Body of pancreas (tissue), 4 donors: Measurements from ENCODE around the gene ICAM5. TPM values are rescaled to one million over a fixed set of nuclear protein-coding genes. Genes with fewer than 3 reads are reported as not detected.

ENCODE experiments used
- ATAC-seq: fragments of 150-250 bp; one replicate; pipeline ENCODE4 v1.9.1; 2016
- DNase-seq, 4 donors: peaks; one replicate each; pipeline ENCODE4 v3.0.0-alpha.2; 2019
- H3K27ac ChIP-seq, 4 donors: fragments of 200-600 bp; sonication (generic); 1 replicate in 3 of 4; 2 replicates in 1 of 4; pipeline versions ENCODE4 v1.5.1 to v1.6.1; 2016 to 2019; ENCODE audit warnings: mild to moderate bottlenecking in 1 of 4, mixed read lengths in 1 of 4, moderate library complexity in 1 of 4
- H3K27me3 ChIP-seq, 2 donors: fragments of 200-600 bp; sonication (generic); one replicate each; pipeline ENCODE4 v1.6.0; 2016; ENCODE audit warnings: mild to moderate bottlenecking in 1 of 2
- H3K36me3 ChIP-seq, 2 donors: fragments of 200-600 bp; sonication (generic); replicated peaks in 1 of 2; 2 replicates each; pipeline ENCODE4 v1.5.1; 2016; ENCODE audit warnings: low read depth in 2 of 2; ENCODE audit not compliant: insufficient read depth in 1 of 2
- H3K4me1 ChIP-seq: fragments of 200-600 bp; sonication (generic); one replicate; pipeline ENCODE4 v1.6.0; 2016
- H3K4me3 ChIP-seq, 2 donors: fragments of 200-600 bp; sonication (generic); 1 replicate in 1 of 2; 2 replicates in 1 of 2; pipeline ENCODE4 v1.5.1; 2016 to 2019
- H3K9me3 ChIP-seq, 3 donors: fragments of 200-600 bp; sonication (generic); 1 replicate in 2 of 3; 2 replicates in 1 of 3; pipeline ENCODE4 v1.5.1; 2016
- CTCF ChIP-seq, 7 experiments: fragments of 450-650 bp in 4 of 7; fragments of 200-600 bp in 3 of 7; sonication (generic) in 3 of 7; IDR thresholded peaks; one replicate each; pipeline ENCODE4 v1.5.1; 2016 to 2019; ENCODE audit warnings: antibody characterized with exemption in 7 of 7
- POLR2A ChIP-seq, 3 donors: fragments of 450-650 bp; IDR thresholded peaks; one replicate each; pipeline ENCODE4 v1.6.1; 2016; ENCODE audit warnings: antibody characterized with exemption in 3 of 3, mild to moderate bottlenecking in 2 of 3
- WGBS, 2 donors: methylation state at CpG; one replicate each; pipeline ENCODE4 v1.1.5; 2017; 5-methylcytosine and 5-hydroxymethylcytosine counted together
- intact Hi-C: fragments of 100-400 bp; cut with DNase I; formaldehyde crosslinking; loops from one replicate; pipeline ENCODE4 v1.15.1; 2023
- total RNA-seq, 2 donors: library from RNA; depleted of rRNA; stranded (reverse); fragments of >200 nt; gene quantifications; one replicate each; pipeline ENCODE4 v1.1.0, GENCODE V29; 2016

The ICAM5 gene
- total RNA-seq, 2 donors from 2014 or later = 0.33 TPM; not detected in 1

DNA sequence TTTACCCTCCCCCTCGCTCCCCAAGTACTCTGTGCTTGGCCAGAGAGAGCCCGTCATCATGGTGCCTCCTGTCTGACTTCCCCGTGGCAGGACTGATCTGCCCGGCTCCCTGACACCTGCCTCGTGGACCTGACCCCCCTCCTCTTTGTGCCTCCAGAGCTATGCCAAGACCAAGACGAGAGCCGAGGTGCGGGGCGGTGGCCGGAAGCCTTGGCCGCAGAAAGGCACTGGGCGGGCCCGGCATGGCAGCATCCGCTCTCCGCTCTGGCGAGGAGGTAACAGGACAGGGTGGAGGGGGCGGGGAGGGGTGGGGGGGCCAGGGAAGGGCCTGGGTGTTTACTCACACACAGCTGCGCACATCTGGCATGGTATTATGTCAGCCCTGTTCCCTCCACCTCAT is 33.2 kb upstream of the ICAM5 start:
- Histone ChIP-seq H3K4me1 (peaks cover 12% of the 10 kb centered on the region), H3K4me3 (no peak overlapping the region), H3K9me3 (no peaks in the 10 kb centered on the region), H3K27me3 (no peaks in the 10 kb centered on the region), H3K36me3 (peaks cover 0 to 12% of the 10 kb centered on the region in 2 donors), H3K27ac (no peak overlapping the region)
- intact Hi-C loops = loop anchor here (5.0 kb wide), 1 partner anchor 136 kb away; no protein-coding TSS in a partner anchor
- TF ChIP-seq POLR2A (IDR thresholded peaks at IDR 0.05) (no peak), CTCF (IDR thresholded peaks at IDR 0.05) (no peak)
- ATAC-seq (no peak), DNase-seq (no peak)
- 75 to 90% methylated on average over 5 to 16 of the region's 18 CpGs for WGBS, 2 donors

- no peak overlapping the region for H3K27ac ChIP-seq
- TF ChIP-seq CTCF (IDR thresholded peaks at IDR 0.05) (no peak), POLR2A (IDR thresholded peaks at IDR 0.05) (no peak)
- WGBS, 2 donors = 81 to 85% methylated on average over 9 of the region's 9 CpGs
- DNase-seq (no peak), ATAC-seq (no peak)
- H3K4me1 ChIP-seq = peaks cover 12% of the 10 kb centered on the region
- no peaks in the 10 kb centered on the region for H3K27me3 ChIP-seq
- H3K4me3 ChIP-seq = no peak overlapping the region
- intact Hi-C loops = loop anchor here (5.0 kb wide), 1 partner anchor 135 kb away; no protein-coding TSS in a partner anchor
- no peaks in the 10 kb centered on the region for H3K9me3 ChIP-seq
- peaks cover 0 to 12% of the 10 kb centered on the region in 2 donors for H3K36me3 ChIP-seq
Measured at GRCh38 chr19:10256970-10257615, 32.7 kb upstream of the ICAM5 start.

DNA sequence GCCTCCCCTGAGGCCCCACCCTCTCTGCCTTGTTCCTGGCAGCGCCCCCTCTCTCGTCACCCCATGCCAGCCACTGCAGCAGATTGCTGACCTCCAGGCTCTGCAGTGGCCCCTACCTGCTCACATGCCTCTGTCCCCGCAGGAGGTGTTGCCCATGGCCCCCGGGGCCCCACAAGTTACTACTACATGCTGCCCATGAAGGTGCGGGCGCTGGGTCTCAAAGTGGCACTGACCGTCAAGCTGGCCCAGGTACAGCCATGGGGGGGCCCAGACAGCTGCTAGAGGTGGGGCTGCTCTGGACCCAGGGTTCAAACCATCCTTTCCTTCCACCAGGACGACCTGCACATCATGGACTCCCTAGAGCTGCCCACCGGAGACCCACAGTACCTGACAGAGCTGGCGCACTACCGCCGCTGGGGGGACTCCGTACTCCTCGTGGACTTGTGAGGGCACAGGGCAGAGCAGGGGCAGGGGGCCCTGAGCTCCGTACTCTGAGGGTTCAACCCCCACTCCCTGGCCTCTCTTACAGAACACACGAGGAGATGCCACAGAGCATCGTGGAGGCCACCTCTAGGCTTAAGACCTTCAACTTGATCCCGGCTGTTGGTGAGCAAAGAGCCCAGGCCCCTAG is 31.6 kb upstream of the ICAM5 start:
- H3K27me3 ChIP-seq = no peaks in the 10 kb centered on the region
- DNase-seq (no peak), ATAC-seq (no peak)
- TF ChIP-seq CTCF (IDR thresholded peaks at IDR 0.05) (no peak), POLR2A (IDR thresholded peaks at IDR 0.05) (no peak)
- H3K9me3 ChIP-seq = no peaks in the 10 kb centered on the region
- H3K36me3 ChIP-seq = peaks cover 0 to 12% of the 10 kb centered on the region in 2 donors
- WGBS, 2 donors = 93% methylated on average over 18 of the region's 18 CpGs; no CpG with 5 or more reads in 1 of the 2 donors
- H3K27ac ChIP-seq = no peak overlapping the region
- intact Hi-C loops = loop anchor here (5.0 kb wide), 1 partner anchor 134 kb away; no protein-coding TSS in a partner anchor
- no peak overlapping the region for H3K4me3 ChIP-seq
- H3K4me1 ChIP-seq = peaks cover 3% of the 10 kb centered on the region

GRCh38 chr19:10259162-10259905 is 30.4 kb upstream of the ICAM5 start:
- Histone ChIP-seq H3K36me3 (peaks cover 0 to 12% of the 10 kb centered on the region in 2 donors), H3K9me3 (no peaks in the 10 kb centered on the region), H3K4me3 (no peak overlapping the region), H3K27ac (no peak overlapping the region), H3K27me3 (no peaks in the 10 kb centered on the region), H3K4me1 (peaks cover 3% of the 10 kb centered on the region)
- WGBS, 2 donors = 54 to 58% methylated on average over 9 to 29 of the region's 32 CpGs
- peak; percentile 72 for ATAC-seq
- DNase-seq = peak; percentile 87 to 94 (median 91)
- intact Hi-C loops = loop anchor here (5.0 kb wide), 1 partner anchor 133 kb away; no protein-coding TSS in a partner anchor
- TF ChIP-seq POLR2A (IDR thresholded peaks at IDR 0.05) (no peak), CTCF (IDR thresholded peaks at IDR 0.05) (peak; percentile 46 to 83 (median 55))
